GM12878 (cell line): Measurements from ENCODE around the gene GAREM2. TPM values are rescaled to one million over a fixed set of nuclear protein-coding genes. Genes with fewer than 3 reads are reported as not detected.

Experiments
- ATAC-seq: fragments of 200-7000 bp; cut with Tn5 transposase; 3 replicates; pipeline ENCODE4 v1.9.1; 2020; ENCODE audit warnings: mild to moderate bottlenecking, moderate library complexity
- BruUV-seq: library from RNA; stranded (reverse); fragments of 400-500 nt; replicated peaks from 2 replicates; lab custom pipeline; 2021; lab: Mats Ljungman, UMichigan
- CTCF ChIA-PET: fragments of 300-600 bp; sonication (Branson Sonifier 250); formaldehyde crosslinking; extraction: SDS; loops from one replicate; lab custom pipeline; 2021; ENCODE audit warnings: inconsistent platforms; lab: Yijun Ruan, JAX
- POLR2A ChIA-PET: fragments of 350-600 bp; formaldehyde crosslinking; extraction: SDS; loops from one replicate; lab custom pipeline; 2021; ENCODE audit warnings: inconsistent platforms; lab: Charles Lee
- RAD21 ChIA-PET: fragments of 300-600 bp; sonication (Branson Sonifier 250); formaldehyde crosslinking; loops from one replicate; lab custom pipeline; 2023; ENCODE audit warnings: antibody characterized with exemption; ENCODE audit not compliant: unreplicated experiment; lab: Charles Lee
- SMC1A ChIA-PET: fragments of 300-600 bp; sonication (Branson Sonifier 250); formaldehyde crosslinking; loops from one replicate; lab custom pipeline; 2023; ENCODE audit not compliant: unreplicated experiment, uncharacterized antibody; lab: Charles Lee
- DNase-seq: peaks from one replicate; pipeline ENCODE4 v3.0.0-alpha.2; 2011; ENCODE audit warnings: low read depth, low spot score
- FAIRE-seq: peaks from 3 replicates; lab custom pipeline; 2011; peaks lifted over from hg19 to GRCh38; lab: Jason Lieb, UNC
- H2AFZ ChIP-seq: 2 replicates; pipeline ENCODE4 v1.6.0; 2011; ENCODE audit warnings: low read depth, low read length, control low read depth; ENCODE audit not compliant: control insufficient read depth
- H3K27ac ChIP-seq: 2 replicates; pipeline ENCODE4 v1.5.1; 2011; ENCODE audit warnings: control low read depth; ENCODE audit not compliant: control insufficient read depth, insufficient read depth
- H3K27me3 ChIP-seq, 2 experiments: replicated peaks in 1 of 2; 2 replicates each; pipeline versions ENCODE4 v1.6.0 to v1.6.1; 2011; ENCODE audit warnings: low read length in 1 of 2; ENCODE audit not compliant: control insufficient read depth in 2 of 2, insufficient read depth in 2 of 2
- H3K36me3 ChIP-seq, 2 experiments: 2 replicates each; pipeline ENCODE4 v1.5.1; 2011; ENCODE audit warnings: low read length in 1 of 2; ENCODE audit not compliant: control insufficient read depth in 2 of 2, insufficient read depth in 2 of 2
- H3K4me1 ChIP-seq: 2 replicates; pipeline ENCODE4 v1.6.1; 2011; ENCODE audit warnings: mild to moderate bottlenecking, low read length, moderate library complexity, mixed read lengths; ENCODE audit not compliant: control insufficient read depth, insufficient read depth
- H3K4me2 ChIP-seq: 2 replicates; pipeline ENCODE4 v1.6.0; 2011; ENCODE audit warnings: control low read depth; ENCODE audit not compliant: control insufficient read depth, insufficient read depth
- H3K4me3 ChIP-seq: fragments of 200-600 bp; sonication (generic); 2 replicates; pipeline ENCODE4 v1.5.1; 2016
- H3K79me2 ChIP-seq: 2 replicates; pipeline ENCODE4 v1.6.0; 2011; ENCODE audit warnings: low read length; ENCODE audit not compliant: control insufficient read depth, insufficient read depth
- H3K9ac ChIP-seq: 2 replicates; pipeline ENCODE4 v1.8.0; 2011; ENCODE audit warnings: low read length, control low read depth, mixed read lengths; ENCODE audit not compliant: control insufficient read depth, insufficient read depth
- H3K9me3 ChIP-seq: replicated peaks from 3 replicates; pipeline ENCODE4 v1.5.1; 2011; ENCODE audit warnings: mild to moderate bottlenecking, low read length; ENCODE audit not compliant: control insufficient read depth, insufficient read depth
- H4K20me1 ChIP-seq: 2 replicates; pipeline ENCODE4 v1.6.0; 2011; ENCODE audit not compliant: control insufficient read depth, insufficient read depth
- NR2C1 ChIP-seq: fragments of 450-650 bp; IDR thresholded peaks from 2 replicates; pipeline ENCODE4 v1.6.1; 2017; ENCODE audit warnings: antibody characterized with exemption, mild to moderate bottlenecking, moderate library complexity
- NR2C2 ChIP-seq: IDR thresholded peaks from 2 replicates; pipeline ENCODE4 v1.6.1; 2011; ENCODE audit warnings: borderline replicate concordance, low read depth; ENCODE audit not compliant: control insufficient read depth, insufficient read length
- POLR2A ChIP-seq: IDR thresholded peaks from 2 replicates; pipeline ENCODE4 v1.6.1; 2011; ENCODE audit warnings: low read depth, mild to moderate bottlenecking, low read length
- POLR2AphosphoS2 ChIP-seq: IDR thresholded peaks from 2 replicates; pipeline ENCODE4 v1.6.1; 2011; ENCODE audit warnings: low read depth, mild to moderate bottlenecking, low read length, improper control_type of control experiment, moderate library complexity
- RAD21 ChIP-seq: IDR thresholded peaks from 2 replicates; pipeline ENCODE4 v1.6.1; 2011; ENCODE audit warnings: mild to moderate bottlenecking, low read depth, low read length, moderate library complexity; ENCODE audit not compliant: insufficient read depth
- RB1 ChIP-seq: fragments of 450-650 bp; formaldehyde crosslinking; IDR thresholded peaks from 2 replicates; pipeline ENCODE4 v1.6.1; 2017; ENCODE audit warnings: mild to moderate bottlenecking, borderline replicate concordance
- RELA ChIP-seq: fragments of 450-650 bp; IDR thresholded peaks from 2 replicates; pipeline ENCODE4 v1.8.0; 2014; ENCODE audit warnings: borderline replicate concordance; ENCODE audit not compliant: partially characterized antibody
- SMAD5 ChIP-seq: IDR thresholded peaks from 2 replicates; pipeline ENCODE4 v1.6.1; 2016; ENCODE audit warnings: antibody characterized with exemption, low read depth
- TCF3 ChIP-seq: IDR thresholded peaks from 2 replicates; pipeline ENCODE4 v1.6.1; 2012; ENCODE audit warnings: low read depth, mild to moderate bottlenecking, low read length, borderline replicate concordance; ENCODE audit not compliant: insufficient read depth
- WGBS: methylation state at CpG from one replicate; pipeline ENCODE4 v1.1.6; 2016; ENCODE audit warnings: low lambda C conversion rate; ENCODE audit not compliant: insufficient replicate concordance, insufficient coverage; ENCODE audit errors: missing lambda C conversion rate; 5-methylcytosine and 5-hydroxymethylcytosine counted together
- in situ Hi-C: fragments of 300-500 bp; cut with MboI; formaldehyde crosslinking; loops from 9 replicates; pipeline ENCODE4 v1.14.3; 2018; ENCODE audit warnings: mixed read lengths
- intact Hi-C: fragments of 100-400 bp; cut with micrococcal nuclease; formaldehyde crosslinking; loops from one replicate; pipeline ENCODE4 v1.14.2; 2022; ENCODE audit not compliant: unreplicated experiment
- polyA plus RNA-seq, 11 experiments: library from polyadenylated mRNA; depleted of rRNA in 4 of 11; unstranded in 6 of 11; stranded (reverse) in 5 of 11; fragments of >200 nt; fragmentation: Nextera tagmentation in 4 of 11; fragmentation: Illumina TruSeq in 1 of 11; extraction: Ambion mirVana in 4 of 11; extraction: Trizol in 1 of 11; gene quantifications; 1 replicate in 1 of 11; 2 replicates in 10 of 11; pipeline versions ENCODE4 v1.2.1 to v1.2.3, GENCODE V29; 2011 to 2016; ENCODE audit warnings: inconsistent platforms in 2 of 11, missing spikeins in 2 of 11, low read depth in 1 of 11
- total RNA-seq, 4 experiments: library from RNA; depleted of rRNA in 3 of 4; stranded (reverse); fragments of >200 nt in 3 of 4; fragmentation: Illumina TruSeq in 1 of 4; extraction: Trizol in 1 of 4; gene quantifications; 2 replicates each; pipeline versions ENCODE4 v1.2.1 to v1.2.3, GENCODE V29; 2013 to 2021
- TF ChIP-seq, protein P1 (sequence below): fragments of 450-650 bp; formaldehyde crosslinking; IDR thresholded peaks from 2 replicates; pipeline ENCODE4 v1.4.0; 2020; ENCODE audit warnings: mild to moderate bottlenecking, moderate library complexity

GAREM2 gene
- total and polyA plus RNA-seq, 10 of the 15 experiments (the other 5 are each of a cell fraction or from before 2014, with no cell fraction given): 0.06 to 1.4 (median 0.44) TPM

- H3K9ac ChIP-seq: no peak overlapping the region
- no peak overlapping the region for H2AFZ ChIP-seq
- RAD21 ChIA-PET: no interaction called here
- no peaks in the 10 kb centered on the region for H3K79me2 ChIP-seq
- CTCF ChIA-PET: no interaction called here
- H4K20me1 ChIP-seq: no peaks in the 10 kb centered on the region
- H3K9me3 ChIP-seq: no peaks in the 10 kb centered on the region
- intact Hi-C loops: no loop called here
- no peak overlapping the region for H3K4me2 ChIP-seq
- H3K4me1 ChIP-seq: no peaks in the 10 kb centered on the region; the same call in 1 of the 2 replicates
- no peak overlapping the region for H3K4me3 ChIP-seq
- TF ChIP-seq NR2C2: no peak
- TF ChIP-seq POLR2AphosphoS2: no peak
- TF ChIP-seq, protein P1, sequence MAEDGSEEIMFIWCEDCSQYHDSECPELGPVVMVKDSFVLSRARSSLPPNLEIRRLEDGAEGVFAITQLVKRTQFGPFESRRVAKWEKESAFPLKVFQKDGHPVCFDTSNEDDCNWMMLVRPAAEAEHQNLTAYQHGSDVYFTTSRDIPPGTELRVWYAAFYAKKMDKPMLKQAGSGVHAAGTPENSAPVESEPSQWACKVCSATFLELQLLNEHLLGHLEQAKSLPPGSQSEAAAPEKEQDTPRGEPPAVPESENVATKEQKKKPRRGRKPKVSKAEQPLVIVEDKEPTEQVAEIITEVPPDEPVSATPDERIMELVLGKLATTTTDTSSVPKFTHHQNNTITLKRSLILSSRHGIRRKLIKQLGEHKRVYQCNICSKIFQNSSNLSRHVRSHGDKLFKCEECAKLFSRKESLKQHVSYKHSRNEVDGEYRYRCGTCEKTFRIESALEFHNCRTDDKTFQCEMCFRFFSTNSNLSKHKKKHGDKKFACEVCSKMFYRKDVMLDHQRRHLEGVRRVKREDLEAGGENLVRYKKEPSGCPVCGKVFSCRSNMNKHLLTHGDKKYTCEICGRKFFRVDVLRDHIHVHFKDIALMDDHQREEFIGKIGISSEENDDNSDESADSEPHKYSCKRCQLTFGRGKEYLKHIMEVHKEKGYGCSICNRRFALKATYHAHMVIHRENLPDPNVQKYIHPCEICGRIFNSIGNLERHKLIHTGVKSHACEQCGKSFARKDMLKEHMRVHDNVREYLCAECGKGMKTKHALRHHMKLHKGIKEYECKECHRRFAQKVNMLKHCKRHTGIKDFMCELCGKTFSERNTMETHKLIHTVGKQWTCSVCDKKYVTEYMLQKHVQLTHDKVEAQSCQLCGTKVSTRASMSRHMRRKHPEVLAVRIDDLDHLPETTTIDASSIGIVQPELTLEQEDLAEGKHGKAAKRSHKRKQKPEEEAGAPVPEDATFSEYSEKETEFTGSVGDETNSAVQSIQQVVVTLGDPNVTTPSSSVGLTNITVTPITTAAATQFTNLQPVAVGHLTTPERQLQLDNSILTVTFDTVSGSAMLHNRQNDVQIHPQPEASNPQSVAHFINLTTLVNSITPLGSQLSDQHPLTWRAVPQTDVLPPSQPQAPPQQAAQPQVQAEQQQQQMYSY (CRISPR knock-in tag): no peak
- no peak for TF ChIP-seq NR2C1
- TF ChIP-seq RELA: no peak
- TF ChIP-seq RB1: no peak
- no peak for TF ChIP-seq SMAD5
- no peak for TF ChIP-seq TCF3
- no peak for TF ChIP-seq POLR2A
- TF ChIP-seq RAD21: no peak
- WGBS: 57% methylated on average over 11 of the region's 11 CpGs
- no peaks in the 10 kb centered on the region for H3K36me3 ChIP-seq
- SMC1A ChIA-PET: interaction anchor here (0.6 kb wide), 1 partner anchor 193 kb away, joined by 3 read pairs; no protein-coding TSS in a partner anchor
- FAIRE-seq (no peak), ATAC-seq (no peak), DNase-seq (no peak)
- POLR2A ChIA-PET: no interaction called here
- H3K27ac ChIP-seq: no peak overlapping the region
- peaks cover 4 to 8% of the 10 kb centered on the region in 2 experiments for H3K27me3 ChIP-seq
- BruUV-seq: no TSS peak
- in situ Hi-C loops: no loop called here
Measured at GRCh38 chr2:26182887-26183630, 10.2 kb downstream of the GAREM2 start.
